GM23338 (cell line): ENCODE measurements around the gene GCKR. TPM values are rescaled to one million over a fixed set of nuclear protein-coding genes. Genes with fewer than 3 reads are reported as not detected.
"Not testable (repeated sequence)": the region's sequence is repeated elsewhere in the genome, so short reads cannot be mapped to it uniquely, and the experiment has no call there.

Experiments
- ATAC-seq: fragments of 200-7000 bp; cut with Tn5 transposase; 3 replicates; pipeline ENCODE4 v1.9.1; 2020
- DNase-seq: peaks from one replicate; pipeline ENCODE4 v3.0.0-alpha.2; 2015; ENCODE audit warnings: low spot score
- H2AFZ ChIP-seq: fragments of 200-600 bp; sonication (generic); 2 replicates; pipeline ENCODE4 v1.8.0; 2016; ENCODE audit warnings: antibody characterized with exemption, mild to moderate bottlenecking, moderate library complexity
- H3F3A ChIP-seq: fragments of 200-600 bp; sonication (generic); replicated peaks from 2 replicates; pipeline ENCODE4 v1.8.0; 2017; ENCODE audit warnings: antibody characterized with exemption, mixed run types, low read depth
- H3K27ac ChIP-seq: fragments of 200-600 bp; sonication (generic); 2 replicates; pipeline ENCODE4 v1.6.1; 2016; ENCODE audit warnings: low read depth
- H3K27me3 ChIP-seq: fragments of 200-600 bp; sonication (generic); 2 replicates; pipeline ENCODE4 v1.8.0; 2016; ENCODE audit warnings: mild to moderate bottlenecking, mixed run types, moderate library complexity; ENCODE audit not compliant: insufficient read depth
- H3K36me3 ChIP-seq: fragments of 200-600 bp; sonication (generic); 2 replicates; pipeline ENCODE4 v1.8.0; 2016; ENCODE audit warnings: mild to moderate bottlenecking; ENCODE audit not compliant: insufficient read depth
- H3K4me1 ChIP-seq: fragments of 200-600 bp; sonication (generic); 2 replicates; pipeline ENCODE4 v1.8.0; 2016; ENCODE audit warnings: mild to moderate bottlenecking, moderate library complexity; ENCODE audit not compliant: insufficient read depth
- H3K4me2 ChIP-seq: fragments of 200-600 bp; sonication (generic); 2 replicates; pipeline ENCODE4 v1.7.1; 2017; ENCODE audit warnings: mixed run types
- H3K4me3 ChIP-seq: fragments of 200-600 bp; sonication (generic); 2 replicates; pipeline ENCODE4 v1.6.1; 2016; ENCODE audit warnings: mixed run types
- H3K79me2 ChIP-seq: fragments of 200-600 bp; sonication (generic); replicated peaks from 2 replicates; pipeline ENCODE4 v1.8.0; 2017; ENCODE audit warnings: mild to moderate bottlenecking; ENCODE audit not compliant: insufficient read depth
- H3K9me2 ChIP-seq: fragments of 200-600 bp; sonication (generic); 2 replicates; pipeline ENCODE4 v1.8.0; 2017; ENCODE audit not compliant: insufficient read depth
- H4K20me1 ChIP-seq: fragments of 200-600 bp; sonication (generic); replicated peaks from 2 replicates; pipeline ENCODE4 v1.8.0; 2017; ENCODE audit warnings: mild to moderate bottlenecking; ENCODE audit not compliant: insufficient read depth
- H3K27ac Mint-ChIP-seq: 2 replicates; pipeline ENCODE4 v1.8.0; 2020; ENCODE audit warnings: inconsistent platforms, mild to moderate bottlenecking, moderate library complexity, mixed read lengths
- H3K27me3 Mint-ChIP-seq: 3 replicates; pipeline ENCODE4 v1.8.0; 2022; ENCODE audit warnings: low read depth, mild to moderate bottlenecking, moderate library complexity, mixed read lengths, inconsistent platforms; ENCODE audit not compliant: insufficient read depth, poor library complexity
- H3K36me3 Mint-ChIP-seq: 3 replicates; pipeline ENCODE4 v1.8.0; 2021; ENCODE audit warnings: low read depth, mild to moderate bottlenecking, inconsistent platforms, moderate library complexity, mixed read lengths
- H3K4me1 Mint-ChIP-seq: 3 replicates; pipeline ENCODE4 v1.8.0; 2020; ENCODE audit warnings: mild to moderate bottlenecking, inconsistent platforms, mixed read lengths
- H3K4me3 Mint-ChIP-seq: 3 replicates; pipeline ENCODE4 v1.8.0; 2021; ENCODE audit warnings: moderate library complexity, mild to moderate bottlenecking, inconsistent platforms, mixed read lengths
- H3K9me3 Mint-ChIP-seq: 3 replicates; pipeline ENCODE4 v1.8.0; 2020; ENCODE audit warnings: moderate library complexity, mild to moderate bottlenecking, inconsistent platforms, mixed read lengths
- EZH2 ChIP-seq: fragments of 200-600 bp; sonication (generic); IDR thresholded peaks from one replicate; pipeline ENCODE4 v1.8.0; 2017; ENCODE audit warnings: antibody characterized with exemption, mild to moderate bottlenecking, low read depth; ENCODE audit not compliant: unreplicated experiment
- ZNF114 ChIP-seq: fragments of 250-450 bp; sonication (Bioruptor Pico); IDR thresholded peaks from 2 replicates; pipeline ENCODE4 v1.5.0; 2020; ENCODE audit warnings: mild to moderate bottlenecking, moderate library complexity
- polyA plus RNA-seq: library from polyadenylated mRNA; unstranded; fragments of >200 nt; fragmentation: Nextera tagmentation; extraction: Ambion mirVana; gene quantifications from 2 replicates; pipeline ENCODE4 v1.2.1, GENCODE V29; 2016
- total RNA-seq: library from RNA; depleted of rRNA; stranded (reverse); fragments of >200 nt; shearing (Covaris generic); gene quantifications from 2 replicates; pipeline ENCODE4 v1.2.3, GENCODE V29; 2014
- TF ChIP-seq, protein P1 (sequence below), 2 experiments: fragments of 200-600 bp in 1 of 2; sonication (generic) in 1 of 2; conservative IDR thresholded peaks; 2 replicates each; pipeline versions ENCODE4 v1.5.1 to v1.6.1; 2016 to 2017; ENCODE audit warnings: antibody characterized with exemption in 2 of 2, low read depth in 2 of 2, mild to moderate bottlenecking in 2 of 2, moderate library complexity in 1 of 2
- TF ChIP-seq, protein P2 (sequence below): fragments of 250-450 bp; sonication (Bioruptor Pico); IDR thresholded peaks from 2 replicates; pipeline ENCODE4 v1.5.0; 2020; ENCODE audit warnings: mild to moderate bottlenecking, moderate library complexity

Gene GCKR
- total and polyA plus RNA-seq, 2 experiments from 2014 or later: not detected

DNA sequence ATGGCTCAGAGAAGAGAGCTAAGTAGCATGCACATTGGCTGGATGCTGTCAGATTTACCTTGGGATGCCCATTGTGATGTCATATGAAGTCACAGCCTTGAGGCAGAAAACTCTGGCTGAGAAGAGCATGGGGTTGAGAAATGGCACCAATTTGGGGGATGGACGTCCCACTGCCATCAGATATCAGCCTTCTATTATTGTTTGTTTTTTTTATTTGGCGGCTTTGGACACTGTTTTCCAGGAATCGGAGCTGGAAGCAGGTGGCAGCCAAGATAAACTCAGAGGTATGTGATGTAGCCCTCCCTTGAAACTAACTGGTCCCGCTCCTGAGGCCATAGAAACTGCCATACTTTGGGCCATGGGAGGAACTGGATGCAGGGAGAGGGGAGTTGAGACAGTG, 40.6 kb downstream of the GCKR start (continued):
- TF ChIP-seq, protein P1, sequence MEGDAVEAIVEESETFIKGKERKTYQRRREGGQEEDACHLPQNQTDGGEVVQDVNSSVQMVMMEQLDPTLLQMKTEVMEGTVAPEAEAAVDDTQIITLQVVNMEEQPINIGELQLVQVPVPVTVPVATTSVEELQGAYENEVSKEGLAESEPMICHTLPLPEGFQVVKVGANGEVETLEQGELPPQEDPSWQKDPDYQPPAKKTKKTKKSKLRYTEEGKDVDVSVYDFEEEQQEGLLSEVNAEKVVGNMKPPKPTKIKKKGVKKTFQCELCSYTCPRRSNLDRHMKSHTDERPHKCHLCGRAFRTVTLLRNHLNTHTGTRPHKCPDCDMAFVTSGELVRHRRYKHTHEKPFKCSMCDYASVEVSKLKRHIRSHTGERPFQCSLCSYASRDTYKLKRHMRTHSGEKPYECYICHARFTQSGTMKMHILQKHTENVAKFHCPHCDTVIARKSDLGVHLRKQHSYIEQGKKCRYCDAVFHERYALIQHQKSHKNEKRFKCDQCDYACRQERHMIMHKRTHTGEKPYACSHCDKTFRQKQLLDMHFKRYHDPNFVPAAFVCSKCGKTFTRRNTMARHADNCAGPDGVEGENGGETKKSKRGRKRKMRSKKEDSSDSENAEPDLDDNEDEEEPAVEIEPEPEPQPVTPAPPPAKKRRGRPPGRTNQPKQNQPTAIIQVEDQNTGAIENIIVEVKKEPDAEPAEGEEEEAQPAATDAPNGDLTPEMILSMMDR (conservative IDR thresholded peaks at IDR 0.05; ENCODE audit: low read depth in 2 of 2): no peak
- TF ChIP-seq, protein P2, sequence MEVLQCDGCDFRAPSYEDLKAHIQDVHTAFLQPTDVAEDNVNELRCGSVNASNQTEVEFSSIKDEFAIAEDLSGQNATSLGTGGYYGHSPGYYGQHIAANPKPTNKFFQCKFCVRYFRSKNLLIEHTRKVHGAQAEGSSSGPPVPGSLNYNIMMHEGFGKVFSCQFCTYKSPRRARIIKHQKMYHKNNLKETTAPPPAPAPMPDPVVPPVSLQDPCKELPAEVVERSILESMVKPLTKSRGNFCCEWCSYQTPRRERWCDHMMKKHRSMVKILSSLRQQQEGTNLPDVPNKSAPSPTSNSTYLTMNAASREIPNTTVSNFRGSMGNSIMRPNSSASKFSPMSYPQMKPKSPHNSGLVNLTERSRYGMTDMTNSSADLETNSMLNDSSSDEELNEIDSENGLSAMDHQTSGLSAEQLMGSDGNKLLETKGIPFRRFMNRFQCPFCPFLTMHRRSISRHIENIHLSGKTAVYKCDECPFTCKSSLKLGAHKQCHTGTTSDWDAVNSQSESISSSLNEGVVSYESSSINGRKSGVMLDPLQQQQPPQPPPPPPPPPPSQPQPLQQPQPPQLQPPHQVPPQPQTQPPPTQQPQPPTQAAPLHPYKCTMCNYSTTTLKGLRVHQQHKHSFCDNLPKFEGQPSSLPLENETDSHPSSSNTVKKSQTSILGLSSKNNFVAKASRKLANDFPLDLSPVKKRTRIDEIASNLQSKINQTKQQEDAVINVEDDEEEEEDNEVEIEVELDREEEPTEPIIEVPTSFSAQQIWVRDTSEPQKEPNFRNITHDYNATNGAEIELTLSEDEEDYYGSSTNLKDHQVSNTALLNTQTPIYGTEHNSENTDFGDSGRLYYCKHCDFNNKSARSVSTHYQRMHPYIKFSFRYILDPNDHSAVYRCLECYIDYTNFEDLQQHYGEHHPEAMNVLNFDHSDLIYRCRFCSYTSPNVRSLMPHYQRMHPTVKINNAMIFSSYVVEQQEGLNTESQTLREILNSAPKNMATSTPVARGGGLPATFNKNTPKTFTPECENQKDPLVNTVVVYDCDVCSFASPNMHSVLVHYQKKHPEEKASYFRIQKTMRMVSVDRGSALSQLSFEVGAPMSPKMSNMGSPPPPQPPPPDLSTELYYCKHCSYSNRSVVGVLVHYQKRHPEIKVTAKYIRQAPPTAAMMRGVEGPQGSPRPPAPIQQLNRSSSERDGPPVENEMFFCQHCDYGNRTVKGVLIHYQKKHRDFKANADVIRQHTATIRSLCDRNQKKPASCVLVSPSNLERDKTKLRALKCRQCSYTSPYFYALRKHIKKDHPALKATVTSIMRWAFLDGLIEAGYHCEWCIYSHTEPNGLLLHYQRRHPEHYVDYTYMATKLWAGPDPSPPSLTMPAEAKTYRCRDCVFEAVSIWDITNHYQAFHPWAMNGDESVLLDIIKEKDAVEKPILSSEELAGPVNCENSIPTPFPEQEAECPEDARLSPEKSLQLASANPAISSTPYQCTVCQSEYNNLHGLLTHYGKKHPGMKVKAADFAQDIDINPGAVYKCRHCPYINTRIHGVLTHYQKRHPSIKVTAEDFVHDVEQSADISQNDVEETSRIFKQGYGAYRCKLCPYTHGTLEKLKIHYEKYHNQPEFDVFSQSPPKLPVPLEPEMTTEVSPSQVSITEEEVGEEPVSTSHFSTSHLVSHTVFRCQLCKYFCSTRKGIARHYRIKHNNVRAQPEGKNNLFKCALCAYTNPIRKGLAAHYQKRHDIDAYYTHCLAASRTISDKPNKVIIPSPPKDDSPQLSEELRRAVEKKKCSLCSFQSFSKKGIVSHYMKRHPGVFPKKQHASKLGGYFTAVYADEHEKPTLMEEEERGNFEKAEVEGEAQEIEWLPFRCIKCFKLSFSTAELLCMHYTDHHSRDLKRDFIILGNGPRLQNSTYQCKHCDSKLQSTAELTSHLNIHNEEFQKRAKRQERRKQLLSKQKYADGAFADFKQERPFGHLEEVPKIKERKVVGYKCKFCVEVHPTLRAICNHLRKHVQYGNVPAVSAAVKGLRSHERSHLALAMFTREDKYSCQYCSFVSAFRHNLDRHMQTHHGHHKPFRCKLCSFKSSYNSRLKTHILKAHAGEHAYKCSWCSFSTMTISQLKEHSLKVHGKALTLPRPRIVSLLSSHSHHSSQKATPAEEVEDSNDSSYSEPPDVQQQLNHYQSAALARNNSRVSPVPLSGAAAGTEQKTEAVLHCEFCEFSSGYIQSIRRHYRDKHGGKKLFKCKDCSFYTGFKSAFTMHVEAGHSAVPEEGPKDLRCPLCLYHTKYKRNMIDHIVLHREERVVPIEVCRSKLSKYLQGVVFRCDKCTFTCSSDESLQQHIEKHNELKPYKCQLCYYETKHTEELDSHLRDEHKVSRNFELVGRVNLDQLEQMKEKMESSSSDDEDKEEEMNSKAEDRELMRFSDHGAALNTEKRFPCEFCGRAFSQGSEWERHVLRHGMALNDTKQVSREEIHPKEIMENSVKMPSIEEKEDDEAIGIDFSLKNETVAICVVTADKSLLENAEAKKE: no peak
- no peak for TF ChIP-seq ZNF114 (CRISPR knock-in tag)
- TF ChIP-seq EZH2: no peak

DNA sequence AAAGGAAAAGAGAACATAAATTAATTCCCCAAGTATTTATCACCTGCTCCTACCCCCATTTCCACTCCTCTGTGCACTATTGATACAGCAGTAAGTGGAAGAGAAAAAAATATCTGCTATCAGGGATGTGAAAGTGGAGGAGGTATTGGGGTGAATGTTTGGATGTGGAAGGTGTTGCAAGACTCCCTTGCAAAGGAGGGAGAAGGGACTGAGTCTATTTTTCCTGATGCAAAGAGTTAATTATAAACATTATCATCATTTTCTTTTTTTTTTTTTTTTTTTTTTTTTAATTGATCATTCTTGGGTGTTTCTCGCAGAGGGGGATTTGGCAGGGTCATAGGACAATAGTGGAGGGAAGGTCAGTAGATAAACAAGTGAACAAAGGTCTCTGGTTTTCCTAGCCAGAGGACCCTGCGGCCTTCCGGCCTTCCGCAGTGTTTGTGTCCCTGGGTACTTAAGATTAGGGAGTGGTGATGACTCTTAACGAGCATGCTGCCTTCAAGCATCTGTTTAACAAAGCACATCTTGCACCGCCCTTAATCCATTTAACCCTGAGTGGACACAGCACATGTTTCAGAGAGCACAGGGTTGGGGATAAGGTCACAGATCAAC, 42.3 kb downstream of the GCKR start:
- not testable (repeated sequence) for H3K4me1 ChIP-seq, H3K27me3 ChIP-seq, H3K4me2 ChIP-seq, H3K36me3 Mint-ChIP-seq, H3K36me3 ChIP-seq, H3K27ac Mint-ChIP-seq, H3K4me3 Mint-ChIP-seq, H3K79me2 ChIP-seq, H3K27me3 Mint-ChIP-seq, H3K4me1 Mint-ChIP-seq, DNase-seq, H4K20me1 ChIP-seq, H3K9me2 ChIP-seq, H3F3A ChIP-seq, H3K27ac ChIP-seq, H3K4me3 ChIP-seq, H2AFZ ChIP-seq, ATAC-seq
- H3K9me3 Mint-ChIP-seq: peaks cover 21% of the 10 kb centered on the region; the same call in 2 of the 3 replicates

DNA sequence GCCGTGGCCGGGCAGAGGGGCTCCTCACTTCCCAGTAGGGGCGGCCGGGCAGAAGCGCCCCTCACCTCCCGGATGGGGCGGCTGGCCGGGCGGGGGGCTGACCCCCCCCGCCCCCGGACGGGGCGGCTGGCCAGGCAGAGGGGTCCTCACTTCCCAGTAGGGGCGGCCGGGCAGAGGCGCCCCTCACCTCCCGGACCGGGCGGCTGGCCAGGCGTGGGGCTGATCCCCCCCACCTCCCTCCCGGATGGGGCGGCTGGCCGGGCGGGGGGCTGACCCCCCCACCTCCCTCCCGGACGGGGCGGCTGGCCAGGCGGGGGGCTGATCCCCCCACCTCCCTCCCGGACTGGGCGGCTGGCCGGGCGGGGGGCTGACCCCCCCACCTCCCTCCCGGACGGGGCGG, 43.0 kb downstream of the GCKR start:
- H3K27me3 ChIP-seq, H3K27ac ChIP-seq, H3K4me2 ChIP-seq, H3K4me1 ChIP-seq, H3K4me3 ChIP-seq, DNase-seq, ATAC-seq, H3K4me3 Mint-ChIP-seq, H3K36me3 Mint-ChIP-seq, H2AFZ ChIP-seq, H3K4me1 Mint-ChIP-seq, H3K9me2 ChIP-seq, H3K27me3 Mint-ChIP-seq, H3K36me3 ChIP-seq, H3K27ac Mint-ChIP-seq, H3F3A ChIP-seq, H3K79me2 ChIP-seq, H4K20me1 ChIP-seq: not testable (repeated sequence)
- peaks cover 21% of the 10 kb centered on the region; the same call in 2 of the 3 replicates for H3K9me3 Mint-ChIP-seq
